CD4-positive, alpha-beta T cell (primary cell): ENCODE results near the gene ABI3. TPM values are rescaled to one million over a fixed set of nuclear protein-coding genes. Genes with fewer than 3 reads are reported as not detected.
"Not testable (repeated sequence)": the region's sequence is repeated elsewhere in the genome, so short reads cannot be mapped to it uniquely, and the experiment has no call there.

Experiments
- ATAC-seq: fragments of 200-7000 bp; cut with Tn5 transposase; one replicate; pipeline ENCODE4 v1.10.0; 2022; ENCODE audit warnings: mild to moderate bottlenecking; ENCODE audit not compliant: poor library complexity
- CTCF ChIA-PET: fragments of 350-600 bp; sonication (Branson Sonifier 250); formaldehyde crosslinking; loops from one replicate; lab custom pipeline; 2021; ENCODE audit warnings: antibody characterized with exemption, inconsistent platforms; lab: Charles Lee
- POLR2A ChIA-PET: fragments of 350-600 bp; sonication (Branson Sonifier 250); formaldehyde crosslinking; loops from one replicate; lab custom pipeline; 2021; ENCODE audit warnings: antibody characterized with exemption, inconsistent platforms; lab: Charles Lee
- DNase-seq, 14 experiments: peaks; one replicate each; pipeline ENCODE4 v3.0.0-alpha.2; 2013 to 2020; ENCODE audit warnings: mixed read lengths in 2 of 14
- H3K27ac ChIP-seq, 2 donors: one replicate each; pipeline versions ENCODE4 v1.5.1 to v1.7.0; 2013; ENCODE audit warnings: low read length in 2 of 2, low read depth in 1 of 2, mild to moderate bottlenecking in 1 of 2
- H3K27me3 ChIP-seq, 2 experiments: 1 replicate in 1 of 2; 2 replicates in 1 of 2; pipeline versions ENCODE4 v1.6.1 to v1.7.0; 2013; ENCODE audit warnings: low read length in 2 of 2, control low read depth in 1 of 2, mild to moderate bottlenecking in 1 of 2, moderate library complexity in 1 of 2; ENCODE audit not compliant: insufficient read depth in 2 of 2, control insufficient read depth in 1 of 2
- H3K36me3 ChIP-seq: one replicate; pipeline ENCODE4 v1.6.1; 2013; ENCODE audit warnings: low read length, control low read depth; ENCODE audit not compliant: insufficient read depth
- H3K4me1 ChIP-seq: one replicate; pipeline ENCODE4 v1.6.1; 2013; ENCODE audit warnings: low read length, control low read depth; ENCODE audit not compliant: insufficient read depth
- H3K4me3 ChIP-seq: one replicate; pipeline ENCODE4 v1.5.1; 2013; ENCODE audit warnings: mild to moderate bottlenecking, low read length, moderate library complexity
- H3K9me3 ChIP-seq, 2 experiments: 1 replicate in 1 of 2; 2 replicates in 1 of 2; pipeline versions ENCODE4 v1.6.1 to v1.7.0; 2013; ENCODE audit warnings: low read length in 2 of 2, mild to moderate bottlenecking in 2 of 2, control low read depth in 1 of 2, moderate library complexity in 1 of 2; ENCODE audit not compliant: control insufficient read depth in 1 of 2, insufficient read depth in 1 of 2
- H3K27ac Mint-ChIP-seq: one replicate; pipeline ENCODE4 v1.8.0; 2020; ENCODE audit warnings: mixed read lengths
- H3K27me3 Mint-ChIP-seq: one replicate; pipeline ENCODE4 v1.8.0; 2021; ENCODE audit warnings: mixed read lengths
- H3K36me3 Mint-ChIP-seq: one replicate; pipeline ENCODE4 v1.8.0; 2021; ENCODE audit warnings: low read depth, mixed read lengths
- H3K4me1 Mint-ChIP-seq: one replicate; pipeline ENCODE4 v1.8.0; 2021; ENCODE audit warnings: low read depth, mixed read lengths
- H3K4me3 Mint-ChIP-seq: one replicate; pipeline ENCODE4 v1.8.0; 2020; ENCODE audit warnings: mild to moderate bottlenecking, mixed read lengths
- H3K9me3 Mint-ChIP-seq: one replicate; pipeline ENCODE4 v1.8.0; 2020; ENCODE audit warnings: mixed read lengths
- CTCF ChIP-seq: fragments of 200-600 bp; IDR thresholded peaks from one replicate; pipeline ENCODE4 v1.8.0; 2022; ENCODE audit warnings: antibody characterized with exemption, mild to moderate bottlenecking
- intact Hi-C, 2 experiments: fragments of 100-400 bp; cut with DNase I in 1 of 2; cut with micrococcal nuclease in 1 of 2; formaldehyde crosslinking; loops; one replicate each; pipeline versions ENCODE4 v1.15.1 to v1.9.0; 2023 to 2025; cut with DNase I, micrococcal nuclease
- total RNA-seq, 174 experiments: library from RNA in 2 of 174; stranded (reverse) in 2 of 174; gene quantifications; one replicate each; pipeline ENCODE4 v1.2.3 and lab custom pipeline; 2021 to 2026

The ABI3 gene
- total RNA-seq, 2 experiments from 2014 or later: 5.6 to 5.8 TPM

DNA sequence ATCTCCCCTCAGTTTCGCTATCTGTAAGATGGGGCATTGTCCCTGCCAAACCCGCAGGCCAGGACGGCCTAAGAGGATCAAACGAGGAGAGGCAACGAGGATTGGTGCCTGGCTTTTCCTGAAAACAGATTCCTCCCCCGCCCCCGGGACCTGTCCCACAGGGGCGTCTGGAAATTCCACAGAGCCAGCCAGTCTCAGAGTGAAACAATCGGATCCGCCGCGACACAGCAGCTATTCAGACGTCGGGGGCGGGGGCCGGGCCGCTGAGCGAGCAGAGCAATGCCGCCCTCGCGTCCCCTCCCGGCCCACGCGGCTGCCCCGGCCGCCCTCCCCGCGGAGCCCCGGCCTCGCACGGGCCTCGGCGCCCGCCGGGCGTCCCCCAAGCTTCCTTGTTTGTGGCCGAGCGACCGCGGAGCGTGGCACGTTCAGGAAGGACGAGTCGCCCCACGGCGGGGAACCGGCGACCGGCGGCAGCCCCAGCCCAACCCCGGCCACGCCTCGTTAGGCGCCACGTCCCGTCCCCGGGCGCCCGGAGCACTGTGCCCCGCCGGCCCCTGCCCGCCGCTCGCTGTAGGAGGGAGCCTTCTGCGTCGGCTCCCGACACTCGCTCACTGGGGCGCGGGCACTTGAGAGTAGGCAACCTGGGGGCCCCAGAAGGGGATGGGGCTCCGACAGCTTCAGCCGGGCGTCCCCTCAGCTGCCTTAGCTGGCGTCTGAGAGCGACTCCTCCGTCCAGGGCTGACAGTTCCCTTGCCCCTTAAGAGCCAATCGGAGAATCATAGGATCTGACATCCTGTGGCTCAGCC is 49.7 kb downstream of the ABI3 start:
- DNase-seq (peak; percentile 10 to 74 (median 39)), ATAC-seq (peak; percentile 71)
- peaks cover 15% of the 10 kb centered on the region for H3K4me1 ChIP-seq
- no peaks in the 10 kb centered on the region for H3K9me3 ChIP-seq
- Mint-ChIP-seq H3K27ac (no peak overlapping the region), H3K4me3 (peak overlapping the region; percentile 83), H3K27me3 (peaks cover 9% of the 10 kb centered on the region), H3K4me1 (peaks cover 11% of the 10 kb centered on the region), H3K36me3 (no peaks in the 10 kb centered on the region), H3K9me3 (no peaks in the 10 kb centered on the region)
- H3K27ac ChIP-seq: no peak overlapping the region
- ChIA-PET CTCF (interaction anchor here (0.9 kb wide), 1 partner anchor 30 kb away, joined by 3 read pairs; no protein-coding TSS in a partner anchor), POLR2A (interaction anchor here (0.9 to 1.3 kb wide), 2 partner anchors 30 to 33 kb away, joined by 3 read pairs; no protein-coding TSS in a partner anchor)
- H3K36me3 ChIP-seq: no peaks in the 10 kb centered on the region
- intact Hi-C loops: no loop called here
- TF ChIP-seq CTCF: no peak
- H3K4me3 ChIP-seq: peak overlapping the region; percentile 65
- H3K27me3 ChIP-seq: peaks cover 0 to 8% of the 10 kb centered on the region in 2 experiments

- H3K27ac Mint-ChIP-seq: no peak overlapping the region
- H3K4me3 Mint-ChIP-seq: peak overlapping the region; percentile 66
- Histone ChIP-seq H3K27ac (no peak overlapping the region), H3K9me3 (no peaks in the 10 kb centered on the region), H3K4me1 (peaks cover 15% of the 10 kb centered on the region), H3K4me3 (peak overlapping the region; percentile 57), H3K36me3 (no peaks in the 10 kb centered on the region), H3K27me3 (peaks cover 0 to 8% of the 10 kb centered on the region in 2 experiments)
- intact Hi-C loops: no loop called here
- H3K9me3 Mint-ChIP-seq: no peaks in the 10 kb centered on the region
- no peaks in the 10 kb centered on the region for H3K36me3 Mint-ChIP-seq
- H3K4me1 Mint-ChIP-seq: peaks cover 11% of the 10 kb centered on the region
- ChIA-PET CTCF (no interaction called here), POLR2A (interaction anchor here (0.9 kb wide), 1 partner anchor 31 kb away, joined by 3 read pairs; no protein-coding TSS in a partner anchor)
- ATAC-seq: no peak
- DNase-seq: peak in 2 of 14 experiments; percentile 11 to 12
- peaks cover 9% of the 10 kb centered on the region for H3K27me3 Mint-ChIP-seq
- no peak for TF ChIP-seq CTCF
These were observed 50.3 kb downstream of the ABI3 start for GRCh38 chr17:49260817-49261291.

DNA sequence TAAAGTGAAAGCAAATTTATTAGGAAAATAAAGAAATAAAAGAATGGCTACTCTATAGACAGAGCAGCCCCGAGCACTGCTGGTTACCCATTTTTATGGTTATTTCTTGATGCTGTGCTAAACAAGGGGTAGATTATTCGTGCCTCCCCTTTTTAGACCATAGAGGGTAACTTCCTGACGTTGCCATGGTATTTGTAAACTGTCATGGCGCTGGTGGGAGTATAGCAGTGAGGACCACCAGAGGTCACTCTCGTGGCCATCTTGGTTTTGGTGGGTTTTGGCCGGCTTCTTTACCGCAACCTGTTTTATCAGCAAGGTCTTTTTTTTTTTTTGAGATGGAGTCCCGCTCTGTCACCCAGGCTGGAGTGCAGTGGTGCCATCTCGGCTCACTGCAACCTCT is 51.0 kb downstream of the ABI3 start:
- H3K9me3 Mint-ChIP-seq, H3K36me3 ChIP-seq, H3K4me3 Mint-ChIP-seq, H3K27me3 ChIP-seq, CTCF ChIA-PET, H3K36me3 Mint-ChIP-seq, H3K4me3 ChIP-seq, intact Hi-C loops, H3K27ac ChIP-seq, H3K27me3 Mint-ChIP-seq, H3K27ac Mint-ChIP-seq, ATAC-seq, DNase-seq, POLR2A ChIA-PET, H3K9me3 ChIP-seq: not testable (repeated sequence)
- H3K4me1 ChIP-seq: peaks cover 15% of the 10 kb centered on the region
- H3K4me1 Mint-ChIP-seq: peaks cover 11% of the 10 kb centered on the region
